NCI-H187 treated with DMSO at 0.1 percent for 48 hours (cell line): ENCODE results near the gene LPIN2.
"Not testable (repeated sequence)": the region's sequence is repeated elsewhere in the genome, so short reads cannot be mapped to it uniquely, and the experiment has no call there.

Experiments
- DNase-seq: peaks from one replicate; lab custom pipeline; 2025; lab: John Stamatoyannopoulos, UW

Gene LPIN2

DNA sequence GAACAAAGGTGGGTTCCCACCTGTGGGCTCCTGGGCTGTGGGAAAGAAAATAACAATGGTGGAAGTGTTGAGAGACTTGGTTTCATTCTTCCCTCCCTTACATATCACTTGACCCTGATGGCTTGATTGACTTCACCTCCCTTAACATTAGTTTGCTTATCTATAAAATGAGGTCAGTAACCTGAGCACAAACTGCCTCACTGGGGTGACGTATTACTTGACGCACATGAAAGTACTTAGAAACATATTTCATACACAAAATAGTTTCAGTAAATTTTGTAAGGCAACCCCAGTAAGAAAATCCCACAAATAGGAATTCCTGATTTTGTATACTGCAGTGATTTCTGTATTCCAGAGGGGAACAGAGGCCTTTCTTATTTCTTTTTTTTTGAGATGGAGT is 29.4 kb upstream of the LPIN2 start:
- DNase-seq, result no peak

GRCh38 chr18:3041843-3042242 is 28.9 kb upstream of the LPIN2 start:
- DNase-seq, result no peak

- no peak for DNase-seq
These were observed 27.9 kb upstream of the LPIN2 start for GRCh38 chr18:3040881-3041280.

- no peak for DNase-seq
These were observed 27.2 kb upstream of the LPIN2 start for GRCh38 chr18:3040173-3040572.

- no peak for DNase-seq
These were observed 24.5 kb upstream of the LPIN2 start for GRCh38 chr18:3037423-3037915.

GRCh38 chr18:3036108-3036507 is 23.2 kb upstream of the LPIN2 start:
- DNase-seq, result no peak

GRCh38 chr18:3035635-3036034 is 22.7 kb upstream of the LPIN2 start:
- no peak for DNase-seq

DNA sequence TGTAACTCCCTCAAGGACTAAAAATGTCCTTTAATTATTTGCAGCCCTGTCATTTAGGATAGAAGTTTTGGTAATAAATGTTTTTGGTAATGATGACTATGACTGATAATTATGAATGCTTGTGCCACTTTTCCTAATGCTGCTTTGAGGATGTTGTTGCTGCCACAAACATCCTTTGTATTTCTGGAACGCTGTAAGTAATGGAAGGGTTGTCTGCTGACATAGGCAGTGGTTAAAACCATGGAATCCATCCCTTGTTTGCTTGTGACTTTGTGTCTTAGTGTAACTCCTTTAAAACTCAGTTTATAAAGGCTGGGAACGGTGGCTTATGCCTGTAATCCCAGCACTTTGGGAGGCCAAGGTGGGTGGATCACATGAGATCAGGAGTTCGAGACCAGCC is 19.8 kb upstream of the LPIN2 start:
- no peak for DNase-seq

DNA sequence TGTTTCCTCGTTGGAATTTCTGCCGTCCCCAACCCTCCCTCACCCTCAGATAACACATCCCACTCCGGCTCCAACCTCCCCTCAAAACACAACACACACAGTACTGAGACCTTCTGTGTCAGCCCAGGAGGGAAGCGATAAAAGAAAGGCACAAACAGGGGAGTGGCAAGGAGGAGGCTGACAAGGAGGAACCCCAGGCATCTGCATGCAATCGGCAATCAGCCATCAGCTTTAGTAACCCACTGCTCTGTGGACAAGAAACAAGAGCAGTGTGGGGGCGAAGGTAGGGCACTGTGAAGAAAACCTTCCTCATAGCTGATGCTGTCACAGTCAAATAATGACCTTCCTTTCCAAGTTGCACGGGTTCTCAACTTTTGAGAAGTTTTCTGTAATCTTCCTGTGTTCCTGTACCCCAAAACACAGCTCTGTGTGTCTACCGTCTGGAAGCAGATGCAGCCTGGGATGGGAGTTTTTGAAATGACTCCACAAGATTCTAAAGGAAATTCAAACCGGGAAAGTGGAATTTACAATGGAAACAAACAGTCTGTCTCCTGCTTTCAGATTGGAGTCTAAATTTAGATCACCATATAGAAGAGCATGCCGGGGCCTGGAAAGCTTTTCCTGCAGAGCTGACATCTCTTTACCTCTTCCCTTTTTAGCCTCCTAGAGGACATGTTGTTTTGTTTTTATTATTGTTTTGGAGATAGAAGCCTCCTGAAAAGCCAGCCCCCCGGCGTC is 16.4 kb upstream of the LPIN2 start:
- DNase-seq, result no peak

GRCh38 chr18:3028115-3028514 is 15.2 kb upstream of the LPIN2 start:
- not testable (repeated sequence) for DNase-seq

DNA sequence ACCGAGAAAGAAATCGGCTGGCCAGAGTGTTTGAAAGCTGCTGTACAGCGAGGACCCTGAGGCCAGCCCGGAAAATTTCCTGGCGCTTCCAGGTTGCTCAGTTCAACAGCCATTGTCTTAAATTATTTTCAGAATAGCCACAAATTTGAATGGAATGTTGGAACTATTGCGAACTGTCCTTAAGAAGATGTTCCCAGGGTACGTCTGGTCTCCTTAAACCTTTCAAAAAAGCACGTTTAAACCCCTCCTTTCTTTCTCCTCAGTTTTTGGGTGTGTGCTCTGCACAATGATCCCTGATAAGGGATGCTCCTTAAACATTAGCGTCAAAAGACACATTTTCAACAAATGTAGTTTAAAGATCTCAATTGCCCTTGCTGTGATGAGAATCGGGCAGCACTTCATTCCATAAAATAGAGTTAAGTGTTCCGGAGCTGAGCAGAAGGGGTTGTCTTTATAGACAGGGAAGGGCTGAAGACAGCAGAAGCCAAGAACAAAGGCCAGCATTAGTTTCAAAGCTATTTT is 14.5 kb upstream of the LPIN2 start:
- no peak for DNase-seq

DNA sequence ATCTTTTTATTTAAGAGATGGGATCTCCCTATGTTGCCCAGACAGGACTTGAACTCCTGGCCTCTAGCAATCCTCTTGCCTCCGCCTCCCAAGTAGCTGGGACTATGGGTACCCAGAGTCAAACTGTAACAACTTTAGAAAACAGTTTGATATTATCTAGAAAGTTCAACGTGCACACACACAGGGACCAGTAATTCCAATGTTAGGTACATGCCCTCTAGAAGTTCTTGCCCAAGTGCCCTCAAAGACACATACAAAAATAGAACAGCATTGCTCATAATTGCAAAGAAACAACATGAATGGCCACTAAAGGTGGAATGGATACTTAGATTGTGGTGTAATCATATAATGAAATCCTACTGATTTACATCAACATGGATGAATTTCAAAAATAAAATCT is 12.6 kb upstream of the LPIN2 start:
- DNase-seq, result no peak

GRCh38 chr18:3023603-3024002 is 10.7 kb upstream of the LPIN2 start:
- DNase-seq, result not testable (repeated sequence)

GRCh38 chr18:3016585-3017297 is 3.8 kb upstream of the LPIN2 start:
- DNase-seq, result no peak

DNA sequence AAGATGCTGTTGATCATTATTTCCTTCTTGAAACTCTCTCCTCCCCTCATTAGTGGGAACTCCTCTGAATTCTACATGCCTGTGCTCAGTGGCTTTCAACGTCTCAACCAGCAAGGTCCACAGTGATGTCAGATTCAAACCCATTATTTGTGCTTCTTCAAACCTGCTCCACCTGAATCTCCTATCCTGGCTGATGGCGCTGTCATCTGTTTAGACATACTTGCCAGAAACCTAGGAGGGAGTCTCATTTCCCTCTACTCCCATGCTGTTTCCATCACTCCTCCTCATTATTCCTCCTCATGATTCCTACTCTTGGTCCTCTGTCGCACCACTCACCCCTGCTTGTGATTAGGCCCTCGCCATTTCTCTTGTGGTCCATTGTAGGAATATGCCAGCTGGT is 2.9 kb upstream of the LPIN2 start:
- no peak for DNase-seq

DNA sequence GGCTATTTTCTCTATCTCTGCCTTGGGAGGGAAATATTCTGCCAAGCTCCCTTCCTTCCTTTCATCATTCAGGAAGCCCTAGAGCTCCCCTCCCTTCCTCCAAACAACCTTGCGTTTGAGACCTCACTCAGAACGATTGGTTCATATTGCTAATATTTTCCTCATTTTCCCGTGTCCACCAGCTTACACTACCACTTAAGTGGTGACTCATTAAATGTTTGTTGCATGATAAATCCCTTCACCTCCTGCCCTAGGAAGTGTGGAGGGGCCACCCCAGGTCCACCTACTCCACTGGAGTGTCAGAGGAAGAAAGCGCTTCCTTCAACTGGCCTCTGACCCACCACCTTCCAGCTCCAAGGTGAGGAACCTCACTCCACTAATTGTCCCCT is 2.3 kb upstream of the LPIN2 start:
- no peak for DNase-seq

GRCh38 chr18:3014503-3015203 is 1.7 kb upstream of the LPIN2 start:
- DNase-seq, result no peak

DNA sequence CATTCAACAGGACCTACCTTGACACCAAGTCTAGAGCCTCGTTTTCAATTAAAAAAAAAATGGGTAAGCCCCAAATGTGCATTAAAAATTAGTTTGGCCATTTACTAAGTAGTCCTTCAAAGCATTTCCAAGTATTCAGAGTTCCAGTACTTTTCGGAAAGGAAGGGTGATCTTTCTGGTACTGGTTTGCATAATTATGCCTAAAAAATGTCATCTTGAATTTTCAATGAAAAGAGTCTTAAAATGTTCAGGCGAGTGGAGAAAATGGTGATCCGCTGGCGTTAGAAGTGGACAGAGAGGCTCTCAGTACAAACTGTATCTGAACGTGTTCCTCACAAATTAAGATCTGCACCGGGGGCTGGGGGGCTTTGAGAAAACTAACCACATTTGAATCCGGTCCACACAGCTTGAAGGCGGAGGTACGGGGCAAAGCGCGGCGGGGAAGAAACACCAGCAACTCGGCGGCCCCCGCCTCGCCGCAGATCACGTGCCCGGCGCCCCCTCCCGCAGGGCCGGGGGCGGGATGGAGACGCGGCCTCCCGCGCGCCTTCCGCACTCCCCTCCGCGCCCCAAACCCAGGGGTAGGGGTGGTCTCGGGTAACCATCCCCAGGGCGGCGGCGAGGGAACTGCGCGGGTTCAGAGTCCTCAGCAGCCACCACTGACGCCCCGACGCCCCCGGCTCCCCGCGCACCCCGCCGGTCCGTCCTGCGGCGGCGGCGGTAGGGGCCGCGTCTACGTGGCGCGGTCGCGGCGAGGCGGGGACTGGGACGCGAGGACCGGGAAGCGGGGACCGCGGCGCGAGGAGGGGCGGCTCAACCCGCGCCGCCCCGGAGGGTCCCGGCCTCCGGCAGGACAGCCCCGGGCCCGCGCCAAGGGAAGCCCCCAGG is 564 bp downstream of the LPIN2 start:
- no peak for DNase-seq

DNA sequence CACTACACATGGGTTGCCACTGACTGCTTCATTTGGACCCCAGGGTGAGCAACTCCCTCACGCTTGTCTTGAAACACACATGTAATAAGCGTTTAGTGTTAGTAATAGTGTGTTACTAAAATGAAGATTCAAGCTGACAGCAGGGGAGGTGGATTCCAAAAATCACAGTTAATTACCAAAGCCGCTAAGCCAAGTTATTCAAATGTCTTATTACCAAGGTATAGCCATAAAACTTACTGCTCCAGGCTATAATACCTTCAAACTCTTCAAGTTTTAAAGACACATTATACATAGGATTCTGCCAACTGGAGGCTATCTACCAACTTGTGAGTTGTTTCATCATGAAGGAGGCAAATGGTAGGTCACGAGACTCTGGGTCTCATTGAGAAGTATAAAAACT is 2.9 kb downstream of the LPIN2 start:
- DNase-seq, result no peak

GRCh38 chr18:3008541-3008940 is 4.4 kb downstream of the LPIN2 start:
- no peak for DNase-seq

- DNase-seq, result no peak
These were observed 5.5 kb downstream of the LPIN2 start for GRCh38 chr18:3007491-3007890.

DNA sequence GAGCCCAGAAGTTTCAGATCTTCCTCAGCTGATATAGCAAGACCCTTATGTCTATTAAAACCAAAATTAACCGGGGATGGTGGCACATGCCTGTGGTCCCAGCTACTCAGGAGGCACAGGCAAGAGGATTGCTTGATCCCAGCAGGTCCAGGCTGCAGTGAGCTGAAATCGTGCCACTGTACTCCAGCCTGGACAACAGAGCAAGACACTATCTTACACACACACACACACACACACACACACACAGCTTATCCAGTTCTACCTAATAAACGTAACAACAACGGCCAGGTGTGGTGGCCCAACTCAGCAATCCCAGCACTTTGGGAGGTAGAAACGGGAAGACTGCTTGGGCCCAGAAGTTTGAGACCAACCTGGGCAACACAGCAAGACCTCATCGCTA is 7.5 kb downstream of the LPIN2 start:
- DNase-seq, result no peak
